DND-41 (cell line): ENCODE data around the gene UNK.
A peak's percentile ranks its signal among the peaks of the same experiment; 100 is the strongest.

Experiments
- ATAC-seq: fragments of 200-7000 bp; cut with Tn5 transposase; 3 replicates; pipeline ENCODE4 v1.9.1; 2021; ENCODE audit warnings: low read depth; ENCODE audit not compliant: insufficient read depth
- DNase-seq: peaks from one replicate; pipeline ENCODE4 v3.0.0-alpha.2; 2020
- H2AFZ ChIP-seq: 2 replicates; pipeline ENCODE4 v1.6.0; 2012; ENCODE audit warnings: low read depth, low read length
- H3K27ac ChIP-seq: 2 replicates; pipeline ENCODE4 v1.5.1; 2012; ENCODE audit warnings: low read length, inconsistent platforms
- H3K27me3 ChIP-seq: fragments of 200-600 bp; sonication (generic); 2 replicates; pipeline ENCODE4 v1.6.0; 2012; ENCODE audit warnings: low read length, mild to moderate bottlenecking, inconsistent platforms; ENCODE audit not compliant: insufficient read depth, poor library complexity
- H3K36me3 ChIP-seq: 2 replicates; pipeline ENCODE4 v1.5.1; 2012; ENCODE audit warnings: low read length, inconsistent platforms; ENCODE audit not compliant: insufficient read depth
- H3K4me1 ChIP-seq: 2 replicates; pipeline ENCODE4 v1.5.1; 2012; ENCODE audit warnings: mild to moderate bottlenecking, low read length; ENCODE audit not compliant: insufficient read depth
- H3K4me2 ChIP-seq: 2 replicates; pipeline ENCODE4 v1.6.0; 2012; ENCODE audit warnings: mild to moderate bottlenecking, moderate library complexity, low read length, inconsistent platforms; ENCODE audit not compliant: insufficient read depth
- H3K4me3 ChIP-seq, 2 experiments: fragments of 200-600 bp in 1 of 2; shearing (Covaris generic) in 1 of 2; 2 replicates each; pipeline ENCODE4 v1.5.1; 2012 to 2016; ENCODE audit warnings: inconsistent platforms in 2 of 2, low read length in 2 of 2, mild to moderate bottlenecking in 2 of 2, low read depth in 1 of 2, moderate library complexity in 1 of 2
- H3K79me2 ChIP-seq: 2 replicates; pipeline ENCODE4 v1.6.0; 2012; ENCODE audit warnings: low read length, inconsistent platforms; ENCODE audit not compliant: insufficient read depth
- H3K9ac ChIP-seq: 2 replicates; pipeline ENCODE4 v1.6.0; 2012; ENCODE audit warnings: low read depth, mild to moderate bottlenecking, inconsistent platforms, low read length, moderate library complexity
- H3K9me3 ChIP-seq: 2 replicates; pipeline ENCODE4 v1.5.1; 2012; ENCODE audit warnings: low read length, moderate library complexity, mild to moderate bottlenecking, inconsistent platforms; ENCODE audit not compliant: insufficient read depth, severe bottlenecking
- H4K20me1 ChIP-seq: 2 replicates; pipeline ENCODE4 v1.6.0; 2012; ENCODE audit warnings: low read length; ENCODE audit not compliant: insufficient read depth
- CTCF ChIP-seq: IDR thresholded peaks from 2 replicates; pipeline ENCODE4 v1.5.1; 2012; ENCODE audit warnings: borderline replicate concordance, low read length, moderate library complexity, mild to moderate bottlenecking; ENCODE audit not compliant: poor library complexity, severe bottlenecking; ENCODE audit errors: extremely low read depth
- EZH2 ChIP-seq: IDR thresholded peaks from 3 replicates; pipeline ENCODE4 v1.6.1; 2012; ENCODE audit warnings: borderline replicate concordance, low read depth, mild to moderate bottlenecking, moderate library complexity, low read length, inconsistent platforms; ENCODE audit not compliant: severe bottlenecking

The UNK gene

DNA sequence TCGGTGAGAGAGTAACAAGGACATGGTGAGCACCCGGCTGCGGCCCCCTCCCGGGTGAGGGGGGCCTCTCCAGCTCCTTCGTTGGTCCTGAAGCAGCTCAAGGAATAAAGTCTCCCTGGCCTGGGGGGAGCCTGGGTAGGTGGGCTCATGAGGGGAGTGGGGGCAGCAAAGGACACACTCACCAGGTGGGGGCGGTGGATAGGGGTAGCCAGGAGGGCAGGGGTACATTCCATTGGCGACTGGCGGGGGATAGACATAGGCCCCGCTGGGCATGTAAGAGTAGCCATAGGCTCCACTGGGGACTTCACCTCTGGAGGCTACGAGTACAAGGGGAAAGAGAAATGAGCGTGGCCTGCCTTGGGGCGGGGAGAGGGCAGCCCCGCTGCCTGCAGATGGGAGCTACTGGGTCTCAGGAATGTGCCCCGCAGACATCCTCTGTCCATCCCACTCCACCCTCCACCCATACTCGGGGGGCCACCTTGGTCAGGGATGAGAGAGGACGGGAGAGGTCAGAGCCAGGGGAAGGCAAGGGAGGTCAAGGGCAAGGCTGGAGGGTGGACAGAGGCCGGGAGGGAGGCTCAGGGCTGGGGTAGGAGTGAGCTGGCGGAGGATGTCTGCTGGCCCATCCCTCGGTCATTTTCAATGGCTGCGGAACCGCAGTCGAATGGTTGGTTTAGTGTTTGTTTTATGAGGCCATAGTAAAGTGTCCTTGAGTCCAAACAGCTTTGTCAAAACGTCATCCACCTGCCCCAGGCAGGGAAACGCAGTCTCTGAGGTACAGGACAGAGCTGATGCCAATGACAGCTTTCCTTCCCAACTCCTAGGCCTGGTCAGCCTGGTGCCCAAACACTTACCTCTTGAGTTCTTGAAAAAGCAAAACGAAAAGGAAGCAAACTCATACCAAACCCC, 63.3 kb downstream of the UNK start:
- H3K27ac ChIP-seq, result no peak overlapping the region
- H3K4me3 ChIP-seq, result no peak overlapping the region
- H3K9ac ChIP-seq, result no peak overlapping the region
- H3K4me2 ChIP-seq, result no peak overlapping the region
- no peak for ATAC-seq
- peaks cover 51% of the 10 kb centered on the region for H3K36me3 ChIP-seq
- H3K79me2 ChIP-seq, result peaks cover 14% of the 10 kb centered on the region
- no peaks in the 10 kb centered on the region for H3K27me3 ChIP-seq
- TF ChIP-seq CTCF, result no peak
- TF ChIP-seq EZH2, result no peak
- DNase-seq, result no peak
- H3K9me3 ChIP-seq, result no peaks in the 10 kb centered on the region
- no peak overlapping the region for H2AFZ ChIP-seq
- H3K4me1 ChIP-seq, result peaks cover 21% of the 10 kb centered on the region
- no peaks in the 10 kb centered on the region; the same call in 1 of the 2 replicates for H4K20me1 ChIP-seq

DNA sequence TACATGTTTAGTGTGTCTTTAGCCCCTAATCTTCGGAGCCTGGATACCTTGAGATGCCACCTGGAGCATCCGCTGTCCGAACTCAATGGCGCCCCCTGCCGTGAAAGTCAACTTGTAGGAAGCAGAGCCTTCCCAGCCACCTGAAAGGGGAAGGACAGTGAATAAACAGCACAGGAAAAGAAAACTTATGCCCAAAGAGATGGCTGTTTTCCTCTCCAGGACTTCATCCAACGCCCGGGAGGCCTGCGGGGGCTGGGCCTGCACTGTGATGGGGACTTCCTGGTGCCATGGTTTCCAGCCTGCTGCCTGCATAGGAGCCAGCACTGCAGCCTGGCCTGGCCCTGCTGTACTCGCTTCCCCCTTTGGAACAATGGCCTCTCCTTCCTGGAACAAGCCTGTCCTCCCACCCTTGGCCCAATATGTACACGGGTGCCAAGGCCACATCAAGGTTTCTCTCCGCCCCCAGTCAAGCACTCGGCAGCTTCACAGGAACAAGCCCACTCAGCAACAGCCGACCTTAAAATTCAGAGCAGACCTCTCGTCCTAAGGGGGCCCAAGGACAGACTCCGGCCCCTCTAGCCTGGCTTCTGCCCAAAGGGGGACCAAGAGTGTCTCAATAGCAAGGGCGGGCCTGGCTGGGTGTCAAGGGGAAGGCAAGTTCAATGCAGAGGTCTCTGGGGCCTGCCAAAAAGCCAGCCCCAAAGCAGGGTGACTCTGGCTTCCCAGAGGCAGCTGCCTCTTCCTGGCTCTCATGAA, 64.1 kb downstream of the UNK start:
- Histone ChIP-seq H3K4me3 (no peak overlapping the region), H3K36me3 (peaks cover 51% of the 10 kb centered on the region), H4K20me1 (no peaks in the 10 kb centered on the region; the same call in 1 of the 2 replicates), H3K9me3 (no peaks in the 10 kb centered on the region), H3K4me1 (peaks cover 12% of the 10 kb centered on the region), H3K27ac (no peak overlapping the region), H3K79me2 (peaks cover 13% of the 10 kb centered on the region), H3K9ac (no peak overlapping the region), H3K4me2 (no peak overlapping the region), H2AFZ (no peak overlapping the region), H3K27me3 (no peaks in the 10 kb centered on the region)
- DNase-seq, result peak; percentile 66
- no peak for ATAC-seq
- peak; percentile 74 for TF ChIP-seq CTCF
- TF ChIP-seq EZH2, result no peak

GRCh38 chr17:75849279-75849646, 64.7 kb downstream of the UNK start:
- Histone ChIP-seq H4K20me1 (peaks cover 4% of the 10 kb centered on the region), H3K9me3 (no peaks in the 10 kb centered on the region), H3K4me3 (no peak overlapping the region), H3K36me3 (peaks cover 51% of the 10 kb centered on the region), H3K27ac (no peak overlapping the region), H3K27me3 (no peaks in the 10 kb centered on the region), H2AFZ (no peak overlapping the region), H3K9ac (no peak overlapping the region), H3K4me2 (no peak overlapping the region), H3K4me1 (peaks cover 12% of the 10 kb centered on the region), H3K79me2 (peaks cover 17% of the 10 kb centered on the region)
- DNase-seq (no peak), ATAC-seq (no peak)
- TF ChIP-seq CTCF, result no peak
- no peak for TF ChIP-seq EZH2
